Vagina (tissue), 2 donors: ENCODE results near the gene TSEN15. TPM values are rescaled to one million over a fixed set of nuclear protein-coding genes. Genes with fewer than 3 reads are reported as not detected.

Experiments used
- DNase-seq, 2 donors: peaks; one replicate each; pipeline ENCODE4 v3.0.0-alpha.2; 2017; ENCODE audit errors: extremely low spot score in 2 of 2
- H3K27ac ChIP-seq: fragments of 200-600 bp; sonication (generic); one replicate; pipeline ENCODE4 v1.5.1; 2019
- H3K27me3 ChIP-seq: fragments of 200-600 bp; sonication (generic); one replicate; pipeline ENCODE4 v1.5.1; 2019
- H3K36me3 ChIP-seq, 2 donors: fragments of 200-600 bp; sonication (generic); one replicate each; pipeline ENCODE4 v1.5.1; 2017 to 2019
- H3K4me1 ChIP-seq: fragments of 200-600 bp; sonication (generic); one replicate; pipeline ENCODE4 v1.5.1; 2019
- H3K4me3 ChIP-seq, 2 donors: fragments of 200-600 bp; sonication (generic); 1 replicate in 1 of 2; 2 replicates in 1 of 2; pipeline ENCODE4 v1.5.1; 2016 to 2019
- H3K9me3 ChIP-seq: fragments of 200-600 bp; sonication (generic); one replicate; pipeline ENCODE4 v1.5.1; 2019
- POLR2A ChIP-seq, 2 donors: fragments of 450-650 bp; IDR thresholded peaks; one replicate each; pipeline ENCODE4 v1.6.1; 2017; ENCODE audit warnings: antibody characterized with exemption in 2 of 2, mild to moderate bottlenecking in 2 of 2, moderate library complexity in 2 of 2
- POLR2AphosphoS5 ChIP-seq, 2 donors: sonication (generic); formaldehyde crosslinking; IDR thresholded peaks; one replicate each; pipeline ENCODE4 v1.9.0; 2017; ENCODE audit warnings: antibody characterized with exemption in 2 of 2, mild to moderate bottlenecking in 2 of 2, low read depth in 1 of 2; ENCODE audit not compliant: insufficient read depth in 1 of 2
- intact Hi-C: fragments of 100-400 bp; cut with DNase I; formaldehyde crosslinking; loops from one replicate; pipeline ENCODE4 v1.15.1; 2023
- total RNA-seq: library from RNA; depleted of rRNA; stranded (reverse); fragments of >200 nt; gene quantifications from one replicate; pipeline ENCODE4 v1.2.3, GENCODE V29; 2016
- TF ChIP-seq, protein P1 (sequence below), 3 experiments: fragments of 450-650 bp in 2 of 3; fragments of 200-600 bp in 1 of 3; sonication (generic) in 1 of 3; IDR thresholded peaks; one replicate each; pipeline ENCODE4 v1.5.1; 2017 to 2019; ENCODE audit warnings: antibody characterized with exemption in 3 of 3, mild to moderate bottlenecking in 2 of 3, moderate library complexity in 2 of 3

The TSEN15 gene
- total RNA-seq, 1 donor from 2014 or later, result 18.4 TPM

DNA sequence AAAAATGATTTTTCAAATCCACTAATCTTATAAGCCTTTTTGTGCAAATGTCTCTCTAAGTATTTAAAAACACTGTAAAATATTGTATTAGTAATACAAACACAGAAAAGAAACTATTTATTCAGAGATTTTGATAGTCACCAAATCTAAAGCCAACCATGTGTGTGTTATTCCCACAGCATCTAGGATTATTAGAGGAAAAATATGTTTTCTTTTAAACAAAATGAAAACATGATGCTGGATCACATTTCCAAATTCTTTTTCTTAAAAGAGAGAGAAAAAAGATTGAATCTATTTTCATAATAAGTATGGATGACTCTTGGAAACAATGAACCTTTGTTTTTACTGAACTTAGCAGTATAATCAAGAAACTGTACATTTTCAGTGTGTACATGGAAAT, 39.3 kb upstream of the TSEN15 start:
- H3K36me3 ChIP-seq, result no peaks in the 10 kb centered on the region
- H3K27ac ChIP-seq, result no peak overlapping the region
- H3K9me3 ChIP-seq, result no peaks in the 10 kb centered on the region
- H3K4me1 ChIP-seq, result no peaks in the 10 kb centered on the region
- intact Hi-C loops, result no loop called here
- TF ChIP-seq POLR2AphosphoS5 (IDR thresholded peaks at IDR 0.05; ENCODE audit: insufficient read depth in 1 of 2, low read depth in 1 of 2) (no peak), POLR2A (IDR thresholded peaks at IDR 0.05) (no peak)
- TF ChIP-seq, protein P1, sequence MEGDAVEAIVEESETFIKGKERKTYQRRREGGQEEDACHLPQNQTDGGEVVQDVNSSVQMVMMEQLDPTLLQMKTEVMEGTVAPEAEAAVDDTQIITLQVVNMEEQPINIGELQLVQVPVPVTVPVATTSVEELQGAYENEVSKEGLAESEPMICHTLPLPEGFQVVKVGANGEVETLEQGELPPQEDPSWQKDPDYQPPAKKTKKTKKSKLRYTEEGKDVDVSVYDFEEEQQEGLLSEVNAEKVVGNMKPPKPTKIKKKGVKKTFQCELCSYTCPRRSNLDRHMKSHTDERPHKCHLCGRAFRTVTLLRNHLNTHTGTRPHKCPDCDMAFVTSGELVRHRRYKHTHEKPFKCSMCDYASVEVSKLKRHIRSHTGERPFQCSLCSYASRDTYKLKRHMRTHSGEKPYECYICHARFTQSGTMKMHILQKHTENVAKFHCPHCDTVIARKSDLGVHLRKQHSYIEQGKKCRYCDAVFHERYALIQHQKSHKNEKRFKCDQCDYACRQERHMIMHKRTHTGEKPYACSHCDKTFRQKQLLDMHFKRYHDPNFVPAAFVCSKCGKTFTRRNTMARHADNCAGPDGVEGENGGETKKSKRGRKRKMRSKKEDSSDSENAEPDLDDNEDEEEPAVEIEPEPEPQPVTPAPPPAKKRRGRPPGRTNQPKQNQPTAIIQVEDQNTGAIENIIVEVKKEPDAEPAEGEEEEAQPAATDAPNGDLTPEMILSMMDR (IDR thresholded peaks at IDR 0.05), result no peak
- no peaks in the 10 kb centered on the region for H3K27me3 ChIP-seq
- H3K4me3 ChIP-seq, result no peak overlapping the region
- no peak for DNase-seq

DNA sequence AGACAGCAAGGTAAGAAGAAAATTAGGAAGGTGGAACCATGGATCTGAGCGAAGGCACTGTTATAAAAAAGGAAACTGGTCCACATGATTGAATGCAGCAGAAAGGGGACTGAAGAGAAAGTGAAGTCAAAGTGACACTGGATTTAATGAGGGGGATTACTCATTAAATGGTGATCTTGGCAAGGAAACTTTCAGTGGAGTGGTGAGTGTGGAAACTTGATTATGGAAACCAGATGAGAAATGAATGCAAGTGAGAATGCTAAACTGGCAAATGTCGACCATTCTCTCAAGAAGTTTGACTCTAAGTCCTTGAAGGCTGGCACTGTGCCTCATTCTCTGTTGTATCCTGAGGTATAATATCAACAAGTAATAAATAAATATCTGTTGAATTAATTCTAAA, 37.3 kb upstream of the TSEN15 start:
- Histone ChIP-seq H3K36me3 (no peaks in the 10 kb centered on the region), H3K27me3 (no peaks in the 10 kb centered on the region), H3K4me3 (no peak overlapping the region), H3K27ac (no peak overlapping the region), H3K4me1 (no peaks in the 10 kb centered on the region), H3K9me3 (no peaks in the 10 kb centered on the region)
- no peak for DNase-seq
- intact Hi-C loops, result no loop called here
- TF ChIP-seq POLR2A (IDR thresholded peaks at IDR 0.05) (no peak), POLR2AphosphoS5 (IDR thresholded peaks at IDR 0.05; ENCODE audit: insufficient read depth in 1 of 2, low read depth in 1 of 2) (no peak)
- TF ChIP-seq, protein P1 (IDR thresholded peaks at IDR 0.05), result no peak

DNA sequence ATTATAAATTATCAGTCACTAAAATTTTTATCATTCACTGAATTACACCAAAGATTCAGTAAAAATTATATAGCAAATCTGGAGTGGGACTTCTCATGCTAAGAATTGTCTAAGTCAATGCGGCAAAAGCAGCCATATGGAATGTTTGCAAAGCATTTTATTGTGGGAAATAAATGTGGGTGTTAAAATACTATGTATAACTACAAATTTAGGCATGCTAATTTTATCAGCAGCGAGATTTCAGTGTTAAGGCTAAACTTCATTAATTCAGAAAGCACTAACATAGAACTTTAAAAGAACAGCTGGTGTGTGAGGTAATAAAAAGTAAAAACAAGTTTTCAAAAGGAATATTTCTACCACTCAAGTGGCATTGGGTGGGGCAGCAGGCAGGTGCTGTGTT, 35.4 kb upstream of the TSEN15 start:
- TF ChIP-seq, protein P1 (IDR thresholded peaks at IDR 0.05), result no peak
- no peak for TF ChIP-seq POLR2AphosphoS5 (IDR thresholded peaks at IDR 0.05; ENCODE audit: insufficient read depth in 1 of 2, low read depth in 1 of 2)
- TF ChIP-seq POLR2A (IDR thresholded peaks at IDR 0.05), result no peak
- no peak overlapping the region for H3K27ac ChIP-seq
- H3K4me3 ChIP-seq, result no peak overlapping the region
- no peak for DNase-seq
- no peaks in the 10 kb centered on the region for H3K4me1 ChIP-seq
- H3K36me3 ChIP-seq, result no peaks in the 10 kb centered on the region
- H3K9me3 ChIP-seq, result no peaks in the 10 kb centered on the region
- H3K27me3 ChIP-seq, result no peaks in the 10 kb centered on the region
- intact Hi-C loops, result no loop called here

DNA sequence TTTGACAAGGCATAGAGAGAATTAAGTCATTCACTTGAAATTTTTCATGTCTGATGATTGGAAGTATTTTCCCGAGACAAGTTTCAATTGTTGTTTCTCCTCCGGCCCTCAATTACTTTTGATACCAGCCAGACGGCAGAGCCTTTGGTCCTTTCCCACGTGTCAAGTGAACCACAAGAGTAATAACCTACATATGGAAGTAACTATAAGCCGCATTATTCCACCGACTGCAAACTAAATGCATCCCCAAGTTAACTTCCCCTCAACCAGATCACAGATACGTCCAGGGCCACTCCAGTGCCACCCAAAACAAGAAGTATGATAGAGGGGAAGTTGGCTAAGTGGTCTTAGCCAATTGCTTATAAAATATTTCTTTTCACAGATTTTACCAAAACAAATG, 34.2 kb upstream of the TSEN15 start:
- TF ChIP-seq POLR2A (IDR thresholded peaks at IDR 0.05) (no peak), POLR2AphosphoS5 (IDR thresholded peaks at IDR 0.05; ENCODE audit: insufficient read depth in 1 of 2, low read depth in 1 of 2) (no peak)
- TF ChIP-seq, protein P1 (IDR thresholded peaks at IDR 0.05), result no peak
- Histone ChIP-seq H3K4me3 (no peak overlapping the region), H3K9me3 (no peaks in the 10 kb centered on the region), H3K27ac (no peak overlapping the region), H3K27me3 (no peaks in the 10 kb centered on the region), H3K4me1 (peaks cover under 1% of the 10 kb centered on the region), H3K36me3 (no peaks in the 10 kb centered on the region)
- DNase-seq, result no peak
- intact Hi-C loops, result no loop called here

DNA sequence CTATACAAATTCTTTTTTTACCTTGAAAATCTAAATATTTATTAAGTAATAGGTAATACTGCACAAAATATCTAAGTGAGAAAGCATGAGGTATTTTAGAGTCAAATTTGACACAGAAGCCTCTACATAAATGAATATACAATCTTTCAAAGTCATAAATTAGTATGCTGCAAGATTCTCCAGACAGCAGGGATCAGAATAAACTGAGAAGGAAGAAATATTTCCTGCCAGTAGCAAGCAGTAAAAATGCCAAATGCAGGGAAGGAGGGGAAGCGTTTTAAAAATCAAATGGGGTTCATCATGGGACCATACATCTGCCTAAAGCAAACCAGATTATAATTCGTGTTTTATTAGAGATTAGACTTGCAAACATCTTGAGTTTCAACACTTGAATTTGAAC, 32.9 kb upstream of the TSEN15 start:
- no peak overlapping the region for H3K27ac ChIP-seq
- no peaks in the 10 kb centered on the region for H3K27me3 ChIP-seq
- H3K9me3 ChIP-seq, result no peaks in the 10 kb centered on the region
- no peaks in the 10 kb centered on the region for H3K36me3 ChIP-seq
- TF ChIP-seq, protein P1 (IDR thresholded peaks at IDR 0.05), result no peak
- TF ChIP-seq POLR2AphosphoS5 (IDR thresholded peaks at IDR 0.05; ENCODE audit: insufficient read depth in 1 of 2, low read depth in 1 of 2) (no peak), POLR2A (IDR thresholded peaks at IDR 0.05) (no peak)
- intact Hi-C loops, result no loop called here
- no peak for DNase-seq
- H3K4me3 ChIP-seq, result no peak overlapping the region
- H3K4me1 ChIP-seq, result peaks cover 8% of the 10 kb centered on the region
